SJCRH30 (cell line): Measurements from ENCODE around the gene GJC2. TPM values are rescaled to one million over a fixed set of nuclear protein-coding genes. Genes with fewer than 3 reads are reported as not detected.

Experiments used
- DNase-seq, 2 experiments: peaks; one replicate each; pipeline ENCODE4 v3.0.0-alpha.2; 2015 to 2020
- H3K27ac ChIP-seq: fragments of 250-450 bp; sonication (Bioruptor Pico); 2 replicates; pipeline ENCODE4 v1.5.1; 2020; ENCODE audit warnings: mild to moderate bottlenecking, moderate library complexity
- H3K27me3 ChIP-seq: fragments of 250-450 bp; sonication (Bioruptor Pico); 2 replicates; pipeline ENCODE4 v1.5.1; 2020; ENCODE audit warnings: mild to moderate bottlenecking, moderate library complexity
- H3K36me3 ChIP-seq: fragments of 250-450 bp; sonication (Bioruptor Pico); 2 replicates; pipeline ENCODE4 v1.5.1; 2020; ENCODE audit warnings: mild to moderate bottlenecking, moderate library complexity
- H3K4me1 ChIP-seq: fragments of 250-450 bp; sonication (Bioruptor Pico); 2 replicates; pipeline ENCODE4 v1.5.1; 2020; ENCODE audit warnings: mild to moderate bottlenecking, moderate library complexity
- H3K4me3 ChIP-seq: fragments of 250-450 bp; sonication (Bioruptor Pico); 2 replicates; pipeline ENCODE4 v1.5.1; 2020; ENCODE audit warnings: mild to moderate bottlenecking, moderate library complexity
- H3K9me3 ChIP-seq: fragments of 250-450 bp; sonication (Bioruptor Pico); replicated peaks from 2 replicates; pipeline ENCODE4 v1.5.1; 2020; ENCODE audit warnings: mild to moderate bottlenecking, moderate library complexity
- total RNA-seq: library from RNA; depleted of rRNA; stranded (reverse); fragments of >200 nt; shearing (Covaris generic); gene quantifications from 2 replicates; pipeline ENCODE4 v1.2.3, GENCODE V29; 2014

The GJC2 gene
- total RNA-seq, 1 experiment from 2014 or later = 0.59 TPM

DNA sequence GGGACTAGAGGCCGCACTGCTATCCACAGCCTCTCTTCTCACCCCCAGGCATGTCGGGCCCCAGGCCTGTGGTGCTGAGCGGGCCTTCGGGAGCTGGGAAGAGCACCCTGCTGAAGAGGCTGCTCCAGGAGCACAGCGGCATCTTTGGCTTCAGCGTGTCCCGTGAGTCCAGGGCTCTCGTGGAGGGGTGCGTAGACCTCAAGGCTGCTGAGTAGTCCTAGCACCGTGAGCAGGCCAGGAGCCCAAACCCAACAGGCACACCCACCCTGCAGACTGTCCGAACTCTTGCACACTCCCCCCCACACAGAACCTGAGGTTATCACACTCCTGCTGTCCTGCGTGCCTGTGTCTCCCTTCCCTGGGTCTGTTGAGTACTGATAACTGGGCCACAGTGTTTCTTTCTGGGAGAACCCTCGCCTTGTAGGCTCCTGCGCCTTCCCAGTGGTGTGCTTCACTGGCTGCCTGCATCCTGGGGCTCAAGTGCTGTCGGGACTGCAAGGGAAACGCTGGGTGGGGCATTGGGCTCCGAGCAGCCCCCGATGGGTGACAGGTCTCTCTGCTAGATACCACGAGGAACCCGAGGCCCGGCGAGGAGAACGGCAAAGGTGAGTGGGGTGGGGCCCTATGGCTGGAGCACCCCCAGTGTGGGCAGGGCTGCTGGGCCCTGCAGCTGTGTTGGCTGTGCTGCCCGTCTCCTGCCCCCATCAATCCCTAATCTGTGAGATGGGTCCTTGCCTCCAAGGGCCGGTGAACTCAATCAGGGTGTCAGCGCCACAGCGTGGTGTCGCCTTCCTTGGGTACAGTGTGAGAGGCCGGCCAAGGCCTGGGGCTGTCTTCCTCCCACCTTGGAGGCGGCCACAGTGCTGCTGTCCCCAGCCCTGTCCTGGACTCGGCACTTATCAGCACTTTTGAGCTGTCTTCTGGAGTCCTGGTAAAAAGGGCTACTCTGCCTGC lies 4.0 kb upstream of the GJC2 start:
- no peak overlapping the region for H3K4me3 ChIP-seq
- H3K36me3 ChIP-seq = 0 out of 2 replicates have a peak, but pooled peaks cover 4% of the 10 kb centered on the region
- H3K27me3 ChIP-seq = no peaks in the 10 kb centered on the region
- peaks cover 22% of the 10 kb centered on the region for H3K4me1 ChIP-seq
- H3K9me3 ChIP-seq = no peaks in the 10 kb centered on the region
- H3K27ac ChIP-seq = no peak overlapping the region
- DNase-seq = no peak

DNA sequence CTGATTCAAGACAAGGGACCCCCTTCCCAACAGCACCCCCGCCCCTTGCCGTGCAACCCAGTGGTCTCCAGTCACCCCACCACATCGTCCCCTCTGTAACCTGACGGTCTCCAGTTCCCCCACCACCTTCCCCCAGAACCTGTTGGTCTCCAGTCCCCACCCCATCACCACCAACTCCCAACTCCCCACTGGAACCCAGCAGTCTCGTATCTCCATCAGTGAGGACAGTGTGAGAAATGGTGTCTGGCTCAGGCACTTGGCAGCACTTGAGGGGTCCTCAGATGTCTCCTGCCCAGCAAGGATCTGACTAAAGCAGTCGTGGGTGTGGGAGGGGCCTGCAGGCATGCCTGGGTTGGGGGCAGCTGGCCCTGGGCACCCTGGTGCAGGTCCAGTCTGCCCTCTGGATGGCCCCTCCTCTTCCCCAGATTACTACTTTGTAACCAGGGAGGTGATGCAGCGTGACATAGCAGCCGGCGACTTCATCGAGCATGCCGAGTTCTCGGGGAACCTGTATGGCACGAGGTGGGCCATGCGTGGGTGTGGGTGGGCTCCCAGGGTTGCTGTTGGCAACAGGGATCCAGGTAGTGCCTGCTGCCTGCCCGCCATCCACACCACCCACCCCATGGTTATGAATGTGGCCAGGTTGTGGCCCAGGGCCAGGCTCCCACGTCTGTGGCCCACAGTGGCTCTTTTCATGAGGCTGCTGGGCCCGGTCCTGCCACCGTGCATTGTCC lies 3.1 kb upstream of the GJC2 start:
- Histone ChIP-seq H3K27me3 (no peaks in the 10 kb centered on the region), H3K4me3 (no peak overlapping the region), H3K4me1 (peaks cover 16% of the 10 kb centered on the region), H3K36me3 (0 out of 2 replicates have a peak, but pooled peaks cover 4% of the 10 kb centered on the region), H3K27ac (no peak overlapping the region), H3K9me3 (no peaks in the 10 kb centered on the region)
- no peak for DNase-seq

DNA sequence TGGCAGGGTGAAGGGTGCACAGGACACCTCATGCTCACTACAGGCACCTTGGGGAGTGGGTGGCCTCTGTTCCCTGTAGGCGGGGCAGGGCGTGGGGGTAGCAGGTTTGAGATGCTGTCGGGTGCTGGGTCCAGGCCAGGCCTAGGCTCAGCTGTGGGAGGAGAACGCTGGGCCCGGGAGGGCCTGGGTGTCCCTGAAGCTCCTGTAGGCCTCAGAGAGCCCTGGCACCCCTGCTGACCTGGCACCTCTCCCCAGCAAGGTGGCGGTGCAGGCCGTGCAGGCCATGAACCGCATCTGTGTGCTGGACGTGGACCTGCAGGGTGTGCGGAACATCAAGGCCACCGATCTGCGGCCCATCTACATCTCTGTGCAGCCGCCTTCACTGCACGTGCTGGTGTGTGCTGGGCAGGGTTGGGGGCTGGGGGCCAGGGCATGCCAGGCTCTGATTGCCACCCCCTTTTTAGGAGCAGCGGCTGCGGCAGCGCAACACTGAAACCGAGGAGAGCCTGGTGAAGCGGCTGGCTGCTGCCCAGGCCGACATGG lies 2.5 kb upstream of the GJC2 start:
- 0 out of 2 replicates have a peak, but pooled peaks cover 4% of the 10 kb centered on the region for H3K36me3 ChIP-seq
- peaks cover 10% of the 10 kb centered on the region for H3K4me1 ChIP-seq
- H3K9me3 ChIP-seq = no peaks in the 10 kb centered on the region
- no peak for DNase-seq
- H3K4me3 ChIP-seq = no peak overlapping the region
- H3K27ac ChIP-seq = no peak overlapping the region
- H3K27me3 ChIP-seq = no peaks in the 10 kb centered on the region

- no peak overlapping the region for H3K4me3 ChIP-seq
- 0 out of 2 replicates have a peak, but pooled peaks cover 4% of the 10 kb centered on the region for H3K36me3 ChIP-seq
- peaks cover 6% of the 10 kb centered on the region; the same call in 1 of the 2 replicates for H3K4me1 ChIP-seq
- H3K27me3 ChIP-seq = no peaks in the 10 kb centered on the region
- H3K9me3 ChIP-seq = no peaks in the 10 kb centered on the region
- H3K27ac ChIP-seq = no peak overlapping the region
- no peak for DNase-seq
These were observed 2.0 kb upstream of the GJC2 start for GRCh38 chr1:228147768-228148167.

DNA sequence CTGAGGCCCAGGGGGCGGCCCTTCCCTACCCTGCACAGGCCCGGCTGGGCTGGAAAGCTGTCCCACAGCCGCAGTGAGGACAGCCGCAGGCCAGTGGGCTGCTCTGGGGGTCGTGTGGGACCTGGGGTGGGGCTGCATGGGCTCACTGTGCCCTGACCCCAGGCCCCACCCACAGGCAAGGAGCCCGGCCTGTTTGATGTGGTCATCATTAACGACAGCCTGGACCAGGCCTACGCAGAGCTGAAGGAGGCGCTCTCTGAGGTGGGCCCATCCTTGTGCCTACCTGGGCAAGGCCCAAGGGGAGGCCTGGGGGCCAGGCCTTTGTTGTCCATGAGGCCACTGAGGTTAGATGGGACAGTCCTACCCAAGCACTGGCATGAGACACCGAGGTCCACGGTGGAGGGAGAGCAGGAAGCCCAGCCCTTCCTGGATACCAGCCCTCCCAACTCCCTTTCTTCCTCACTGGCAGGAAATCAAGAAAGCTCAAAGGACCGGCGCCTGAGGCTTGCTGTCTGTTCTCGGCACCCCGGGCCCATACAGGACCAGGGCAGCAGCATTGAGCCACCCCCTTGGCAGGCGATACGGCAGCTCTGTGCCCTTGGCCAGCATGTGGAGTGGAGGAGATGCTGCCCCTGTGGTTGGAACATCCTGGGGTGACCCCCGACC lies 1.4 kb upstream of the GJC2 start:
- Histone ChIP-seq H3K36me3 (0 out of 2 replicates have a peak, but pooled peaks cover 4% of the 10 kb centered on the region), H3K27me3 (no peaks in the 10 kb centered on the region), H3K4me1 (peaks cover 6% of the 10 kb centered on the region; the same call in 1 of the 2 replicates), H3K9me3 (no peaks in the 10 kb centered on the region), H3K27ac (no peak overlapping the region), H3K4me3 (no peak overlapping the region)
- no peak for DNase-seq

- H3K27me3 ChIP-seq = no peaks in the 10 kb centered on the region
- no peak overlapping the region for H3K27ac ChIP-seq
- no peak overlapping the region for H3K4me3 ChIP-seq
- no peaks in the 10 kb centered on the region for H3K9me3 ChIP-seq
- H3K4me1 ChIP-seq = peaks cover 6% of the 10 kb centered on the region; the same call in 1 of the 2 replicates
- DNase-seq = no peak
- H3K36me3 ChIP-seq = 0 out of 2 replicates have a peak, but pooled peaks cover 4% of the 10 kb centered on the region
These were observed 760 bp upstream of the GJC2 start for GRCh38 chr1:228148935-228149405.

DNA sequence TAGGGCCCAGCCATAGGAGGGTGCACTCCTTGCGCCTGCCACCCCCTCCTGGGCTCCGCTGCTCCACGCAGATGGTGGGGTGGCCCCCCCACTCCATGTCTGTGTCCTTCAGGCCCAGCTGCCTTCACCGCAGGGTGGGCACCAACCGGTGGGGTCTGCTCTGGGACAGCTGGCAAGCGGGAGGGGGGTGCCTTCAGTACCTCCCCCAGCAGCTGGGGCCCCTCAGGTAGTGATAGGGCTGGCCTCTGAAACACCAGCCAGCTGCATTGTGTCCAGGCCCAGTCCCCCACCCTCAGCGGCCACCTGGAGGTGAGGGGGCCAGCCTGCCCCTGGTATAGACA lies 360 bp downstream of the GJC2 start:
- Histone ChIP-seq H3K36me3 (0 out of 2 replicates have a peak, but pooled peaks cover 4% of the 10 kb centered on the region), H3K4me3 (no peak overlapping the region)
- DNase-seq = no peak

DNA sequence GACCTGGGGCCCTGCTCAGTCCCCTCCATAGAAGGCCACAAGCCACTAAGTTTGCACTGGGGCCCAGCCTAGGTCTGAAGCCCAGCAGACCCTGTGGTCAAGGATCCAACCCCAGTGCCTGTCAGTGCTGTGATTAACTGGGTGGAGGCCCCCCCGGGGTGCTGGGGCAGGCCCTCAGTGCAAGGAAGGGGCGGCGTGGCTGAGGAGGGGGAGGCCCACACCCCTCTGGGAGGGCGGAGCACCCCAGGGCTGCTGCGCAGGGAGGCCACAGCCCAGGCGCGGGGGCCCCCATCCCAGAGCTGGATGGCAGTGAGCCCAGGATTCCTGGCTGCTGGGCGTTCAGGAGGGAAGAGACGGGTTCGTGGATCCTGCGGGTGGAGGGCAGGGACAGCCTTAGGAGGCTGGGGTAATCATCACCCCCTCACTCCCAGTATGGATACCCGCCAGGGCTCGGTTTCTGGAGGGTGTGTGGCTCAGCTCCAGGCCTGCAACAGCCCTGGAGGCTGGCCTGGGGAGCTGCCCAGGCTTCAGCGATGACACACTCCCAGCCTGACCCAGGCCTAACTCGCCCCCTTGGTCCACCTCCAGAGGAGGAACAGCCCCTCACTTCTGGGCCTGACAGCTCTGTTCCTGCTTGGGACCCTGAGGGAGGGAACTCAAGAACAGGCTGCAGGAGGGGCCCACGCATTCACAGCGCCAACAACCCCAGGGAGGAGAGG lies 890 bp downstream of the GJC2 start:
- no peak overlapping the region for H3K4me3 ChIP-seq
- peaks cover 6% of the 10 kb centered on the region; the same call in 1 of the 2 replicates for H3K4me1 ChIP-seq
- no peaks in the 10 kb centered on the region for H3K27me3 ChIP-seq
- no peaks in the 10 kb centered on the region for H3K9me3 ChIP-seq
- H3K27ac ChIP-seq = no peak overlapping the region
- DNase-seq = no peak
- 0 out of 2 replicates have a peak, but pooled peaks cover 4% of the 10 kb centered on the region for H3K36me3 ChIP-seq

More for the DNA sequence above, 360 bp downstream of the GJC2 start:
- H3K27ac ChIP-seq = no peak overlapping the region
- no peaks in the 10 kb centered on the region for H3K27me3 ChIP-seq
- H3K9me3 ChIP-seq = no peaks in the 10 kb centered on the region
- peaks cover 6% of the 10 kb centered on the region; the same call in 1 of the 2 replicates for H3K4me1 ChIP-seq

DNA sequence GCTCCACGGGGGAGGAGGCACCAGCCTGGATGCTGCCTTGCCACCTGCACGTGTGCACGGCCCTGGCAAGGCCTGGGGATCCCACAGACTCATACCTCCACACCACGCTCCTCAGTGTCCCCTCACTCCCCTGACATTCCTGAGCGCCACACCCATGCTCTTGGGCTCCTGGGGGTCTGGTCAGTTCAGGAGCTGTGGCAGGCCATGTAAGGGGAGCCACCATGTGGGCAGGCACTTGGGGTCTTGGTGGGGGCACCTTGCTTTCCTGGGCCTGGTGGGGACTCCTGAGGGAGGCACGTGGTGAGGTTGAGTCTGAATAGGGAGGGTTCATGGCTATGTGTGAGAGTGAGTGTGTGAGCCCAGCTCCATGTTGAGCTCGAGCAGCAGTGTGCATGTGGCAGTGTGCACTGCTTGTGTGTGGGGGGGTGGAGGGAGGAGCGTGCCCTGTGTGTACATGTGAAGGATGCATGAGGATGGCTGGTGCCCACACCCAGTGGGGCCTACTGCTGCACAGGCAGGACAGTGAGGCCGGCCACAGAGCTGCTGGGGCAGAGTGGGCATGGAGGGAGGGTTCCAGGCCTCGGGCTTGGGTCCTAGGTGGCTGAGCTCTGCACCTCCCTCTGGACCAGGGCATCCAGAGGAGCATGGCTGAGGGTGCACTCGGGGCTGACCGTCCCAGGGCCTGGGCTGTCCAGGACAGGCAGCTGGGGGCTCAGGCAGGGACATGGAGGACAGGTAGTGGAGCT lies 1.6 kb downstream of the GJC2 start:
- Histone ChIP-seq H3K9me3 (no peaks in the 10 kb centered on the region), H3K36me3 (0 out of 2 replicates have a peak, but pooled peaks cover 4% of the 10 kb centered on the region), H3K27me3 (no peaks in the 10 kb centered on the region), H3K4me3 (no peak overlapping the region), H3K27ac (no peak overlapping the region), H3K4me1 (peaks cover 6% of the 10 kb centered on the region; the same call in 1 of the 2 replicates)
- no peak for DNase-seq

- no peaks in the 10 kb centered on the region for H3K27me3 ChIP-seq
- no peak for DNase-seq
- no peak overlapping the region for H3K4me3 ChIP-seq
- peaks cover 6% of the 10 kb centered on the region; the same call in 1 of the 2 replicates for H3K4me1 ChIP-seq
- no peaks in the 10 kb centered on the region for H3K9me3 ChIP-seq
- H3K36me3 ChIP-seq = 0 out of 2 replicates have a peak, but pooled peaks cover 4% of the 10 kb centered on the region
- H3K27ac ChIP-seq = no peak overlapping the region
These were observed 2.6 kb downstream of the GJC2 start for GRCh38 chr1:228152097-228152917.

GRCh38 chr1:228152918-228153258 lies 3.2 kb downstream of the GJC2 start:
- Histone ChIP-seq H3K9me3 (no peaks in the 10 kb centered on the region), H3K27me3 (no peaks in the 10 kb centered on the region), H3K4me3 (no peak overlapping the region), H3K36me3 (0 out of 2 replicates have a peak, but pooled peaks cover 4% of the 10 kb centered on the region), H3K27ac (no peak overlapping the region), H3K4me1 (peaks cover 6% of the 10 kb centered on the region; the same call in 1 of the 2 replicates)
- no peak for DNase-seq

- DNase-seq = no peak
These were observed 4.4 kb downstream of the GJC2 start for GRCh38 chr1:228154021-228154669.

More at GRCh38 chr1:228154021-228154669, 4.4 kb downstream of the GJC2 start:
- no peaks in the 10 kb centered on the region for H3K36me3 ChIP-seq
- H3K27me3 ChIP-seq = no peaks in the 10 kb centered on the region
- H3K4me3 ChIP-seq = no peak overlapping the region
- H3K27ac ChIP-seq = no peak overlapping the region
- no peaks in the 10 kb centered on the region for H3K9me3 ChIP-seq
- H3K4me1 ChIP-seq = peaks cover 6% of the 10 kb centered on the region; the same call in 1 of the 2 replicates
